Stimulated activated naive B cell treated with anti-CD40 and anti-IgM and Interleukin-4, amounts not matched to agents 10 μg/mL and 1 μg/mL and 100 μg/mL, for 72 hours (primary cell): Measurements from ENCODE around the gene IMPACT.
A peak's percentile ranks its signal among the peaks of the same experiment; 100 is the strongest.

Experiments used
- ATAC-seq, 2 donors: fragments of 150-1000 bp; cut with Tn5 transposase; replicated peaks; 2 replicates each; pipeline ENCODE4 v1.10.0; 2021; ENCODE audit warnings: moderate library complexity in 1 of 2
- DNase-seq: peaks from one replicate; pipeline ENCODE4 v3.0.0; 2021
- H3K27ac Mint-ChIP-seq: one replicate; pipeline ENCODE4 v1.8.0; 2022; ENCODE audit warnings: mild to moderate bottlenecking, mixed read lengths
- H3K27me3 Mint-ChIP-seq, 2 donors: one replicate each; pipeline ENCODE4 v1.8.0; 2022; ENCODE audit warnings: mixed read lengths in 2 of 2
- H3K36me3 Mint-ChIP-seq, 2 donors: one replicate each; pipeline ENCODE4 v1.8.0; 2022; ENCODE audit warnings: mixed read lengths in 2 of 2, mild to moderate bottlenecking in 1 of 2
- H3K4me1 Mint-ChIP-seq, 2 donors: one replicate each; pipeline ENCODE4 v1.8.0; 2022; ENCODE audit warnings: mixed read lengths in 2 of 2, mild to moderate bottlenecking in 1 of 2
- H3K4me3 Mint-ChIP-seq, 2 donors: one replicate each; pipeline ENCODE4 v1.8.0; 2022; ENCODE audit warnings: mild to moderate bottlenecking in 2 of 2, mixed read lengths in 2 of 2, moderate library complexity in 1 of 2
- H3K9me3 Mint-ChIP-seq, 2 donors: one replicate each; pipeline ENCODE4 v1.8.0; 2022; ENCODE audit warnings: mixed read lengths in 2 of 2, mild to moderate bottlenecking in 1 of 2

Gene IMPACT

GRCh38 chr18:24426398-24427294 lies at the start of gene IMPACT:
Gene IMPACT (plus strand): TSS chr18:24426670. CDS start chr18:24426757, 87 bp downstream.
- H3K27ac Mint-ChIP-seq: peak within 1 kb of the TSS; percentile 100
- peaks cover 15 to 20% of the 10 kb centered on the region in 2 donors for H3K36me3 Mint-ChIP-seq
- DNase-seq (peak; percentile 80), ATAC-seq (peak; percentile 94 to 97)
- peaks cover 4% of the 10 kb centered on the region in 2 donors for H3K9me3 Mint-ChIP-seq
- peaks cover 22 to 32% of the 10 kb centered on the region in 2 donors for H3K27me3 Mint-ChIP-seq
- peak within 1 kb of the TSS; percentile 95 to 99 for H3K4me3 Mint-ChIP-seq
- peaks cover 13 to 26% of the 10 kb centered on the region in 2 donors for H3K4me1 Mint-ChIP-seq

- peaks cover 15 to 22% of the 10 kb centered on the region in 2 donors for H3K4me1 Mint-ChIP-seq
- H3K27me3 Mint-ChIP-seq: no peaks in the 10 kb centered on the region
- no peak for DNase-seq
- ATAC-seq: no peak
- H3K4me3 Mint-ChIP-seq: no peak overlapping the region
- H3K9me3 Mint-ChIP-seq: no peaks in the 10 kb centered on the region
- peaks cover 10 to 28% of the 10 kb centered on the region in 2 donors for H3K36me3 Mint-ChIP-seq
- no peak overlapping the region for H3K27ac Mint-ChIP-seq
Observed at GRCh38 chr18:24378598-24378997, 47.9 kb upstream of the IMPACT start.

- Mint-ChIP-seq H3K4me3 (no peak overlapping the region), H3K27ac (peak overlapping the region; percentile 88), H3K4me1 (peaks cover 15 to 22% of the 10 kb centered on the region in 2 donors), H3K9me3 (no peaks in the 10 kb centered on the region), H3K27me3 (no peaks in the 10 kb centered on the region), H3K36me3 (peaks cover 11 to 24% of the 10 kb centered on the region in 2 donors)
- ATAC-seq: peak; percentile 80 to 95
- no peak for DNase-seq
Observed at GRCh38 chr18:24380163-24380747, 46.2 kb upstream of the IMPACT start.

GRCh38 chr18:24381126-24381525 lies 45.3 kb upstream of the IMPACT start:
- ATAC-seq: no peak
- H3K4me3 Mint-ChIP-seq: no peak overlapping the region

GRCh38 chr18:24386681-24387080 lies 39.8 kb upstream of the IMPACT start:
- peaks cover 0 to 4% of the 10 kb centered on the region in 2 donors for H3K27me3 Mint-ChIP-seq
- H3K9me3 Mint-ChIP-seq: no peaks in the 10 kb centered on the region
- DNase-seq: no peak
- no peak overlapping the region for H3K4me3 Mint-ChIP-seq
- ATAC-seq: no peak
- H3K4me1 Mint-ChIP-seq: no peaks in the 10 kb centered on the region
- H3K27ac Mint-ChIP-seq: no peak overlapping the region
- peaks cover 2 to 9% of the 10 kb centered on the region in 2 donors for H3K36me3 Mint-ChIP-seq

More at GRCh38 chr18:24381126-24381525, 45.3 kb upstream of the IMPACT start:
- H3K36me3 Mint-ChIP-seq: peaks cover 6 to 16% of the 10 kb centered on the region in 2 donors
- H3K27ac Mint-ChIP-seq: no peak overlapping the region
- no peaks in the 10 kb centered on the region for H3K9me3 Mint-ChIP-seq
- peaks cover 15 to 22% of the 10 kb centered on the region in 2 donors for H3K4me1 Mint-ChIP-seq
- no peak for DNase-seq
- no peaks in the 10 kb centered on the region for H3K27me3 Mint-ChIP-seq

- DNase-seq (no peak), ATAC-seq (no peak)
- H3K27ac Mint-ChIP-seq: no peak overlapping the region
- no peaks in the 10 kb centered on the region for H3K9me3 Mint-ChIP-seq
- peaks cover 1 to 6% of the 10 kb centered on the region in 2 donors for H3K36me3 Mint-ChIP-seq
- H3K27me3 Mint-ChIP-seq: peaks cover 0 to 4% of the 10 kb centered on the region in 2 donors
- no peak overlapping the region for H3K4me3 Mint-ChIP-seq
- H3K4me1 Mint-ChIP-seq: no peaks in the 10 kb centered on the region
Observed at GRCh38 chr18:24388957-24389356, 37.5 kb upstream of the IMPACT start.

GRCh38 chr18:24395049-24395795 lies 31.2 kb upstream of the IMPACT start:
- Mint-ChIP-seq H3K27me3 (peaks cover 0 to 4% of the 10 kb centered on the region in 2 donors), H3K27ac (no peak overlapping the region), H3K4me1 (peaks cover 6 to 12% of the 10 kb centered on the region in 2 donors), H3K4me3 (no peak overlapping the region), H3K9me3 (no peaks in the 10 kb centered on the region), H3K36me3 (peaks cover 0 to 4% of the 10 kb centered on the region in 2 donors)
- peak; percentile 11 to 19 for ATAC-seq
- no peak for DNase-seq

- Mint-ChIP-seq H3K4me1 (peaks cover 6 to 12% of the 10 kb centered on the region in 2 donors), H3K9me3 (no peaks in the 10 kb centered on the region), H3K36me3 (peaks cover 0 to 1% of the 10 kb centered on the region in 2 donors), H3K27ac (no peak overlapping the region), H3K27me3 (peaks cover 0 to 4% of the 10 kb centered on the region in 2 donors), H3K4me3 (no peak overlapping the region)
- ATAC-seq (no peak), DNase-seq (no peak)
Observed at GRCh38 chr18:24396082-24396633, 30.3 kb upstream of the IMPACT start.

GRCh38 chr18:24397131-24397693 lies 29.3 kb upstream of the IMPACT start:
- Mint-ChIP-seq H3K27ac (peak overlapping the region; percentile 67), H3K36me3 (no peaks in the 10 kb centered on the region), H3K4me3 (peak overlapping the region; percentile 89 to 93), H3K4me1 (peaks cover 9 to 15% of the 10 kb centered on the region in 2 donors), H3K27me3 (peaks cover 0 to 3% of the 10 kb centered on the region in 2 donors), H3K9me3 (no peaks in the 10 kb centered on the region)
- ATAC-seq (peak; percentile 60), DNase-seq (no peak)

- ATAC-seq: peak; percentile 86 to 87
- H3K4me3 Mint-ChIP-seq: peak within 1 kb of the TSS; percentile 89 to 93
- H3K27ac Mint-ChIP-seq: peak within 1 kb of the TSS; percentile 93
Observed at GRCh38 chr18:24397694-24398368, 28.6 kb upstream of the IMPACT start, which contains the start of gene OSBPL1A. Gene OSBPL1A (minus strand): TSS chr18:24397824. CDS start chr18:24377533, 20,291 bp downstream.

GRCh38 chr18:24398540-24398939 lies 27.9 kb upstream of the IMPACT start:
- H3K4me1 Mint-ChIP-seq: peaks cover 10 to 23% of the 10 kb centered on the region in 2 donors
- H3K4me3 Mint-ChIP-seq: peak overlapping the region; percentile 29 to 89
- no peak overlapping the region for H3K27ac Mint-ChIP-seq
- DNase-seq: no peak
- no peak for ATAC-seq
- H3K27me3 Mint-ChIP-seq: peaks cover 0 to 4% of the 10 kb centered on the region in 2 donors
- H3K36me3 Mint-ChIP-seq: no peaks in the 10 kb centered on the region
- no peaks in the 10 kb centered on the region for H3K9me3 Mint-ChIP-seq

More at GRCh38 chr18:24397694-24398368, 28.6 kb upstream of the IMPACT start, which contains the start of gene OSBPL1A:
- Mint-ChIP-seq H3K4me1 (peaks cover 10 to 21% of the 10 kb centered on the region in 2 donors), H3K36me3 (no peaks in the 10 kb centered on the region), H3K27me3 (peaks cover 0 to 3% of the 10 kb centered on the region in 2 donors), H3K9me3 (no peaks in the 10 kb centered on the region)
- DNase-seq: peak; percentile 68

- Mint-ChIP-seq H3K27ac (no peak overlapping the region), H3K9me3 (no peaks in the 10 kb centered on the region), H3K36me3 (no peaks in the 10 kb centered on the region), H3K27me3 (peaks cover 0 to 11% of the 10 kb centered on the region in 2 donors), H3K4me3 (no peak overlapping the region), H3K4me1 (peaks cover 10 to 16% of the 10 kb centered on the region in 2 donors)
- ATAC-seq (no peak), DNase-seq (no peak)
Observed at GRCh38 chr18:24400587-24400986, 25.9 kb upstream of the IMPACT start.
